Parathyroid adenoma (tissue), 2 donors: ENCODE results near the gene RASSF4.

ENCODE experiments used
- H2AFZ ChIP-seq: fragments of 300-600 bp; sonication (generic); one replicate; pipeline ENCODE4 v1.7.0; 2017; ENCODE audit warnings: antibody characterized with exemption, mild to moderate bottlenecking
- H3K27ac ChIP-seq: fragments of 300-600 bp; sonication (generic); one replicate; pipeline ENCODE4 v1.7.0; 2017
- H3K27me3 ChIP-seq: fragments of 300-600 bp; sonication (generic); one replicate; pipeline ENCODE4 v1.7.0; 2017; ENCODE audit warnings: low read length; ENCODE audit not compliant: control insufficient read depth, insufficient read depth
- H3K36me3 ChIP-seq: fragments of 300-600 bp; sonication (generic); one replicate; pipeline ENCODE4 v1.7.0; 2017; ENCODE audit warnings: low read length; ENCODE audit not compliant: control insufficient read depth, insufficient read depth
- H3K4me1 ChIP-seq: fragments of 300-600 bp; sonication (generic); one replicate; pipeline ENCODE4 v1.7.0; 2017; ENCODE audit warnings: control low read depth
- H3K4me2 ChIP-seq: fragments of 300-600 bp; sonication (generic); one replicate; pipeline ENCODE4 v1.7.0; 2017; ENCODE audit warnings: low read length
- H3K4me3 ChIP-seq: fragments of 300-600 bp; sonication (generic); one replicate; pipeline ENCODE4 v1.7.0; 2017; ENCODE audit warnings: low read depth, low read length
- H3K79me2 ChIP-seq: fragments of 300-600 bp; sonication (generic); one replicate; pipeline ENCODE4 v1.7.0; 2017; ENCODE audit warnings: control low read depth
- H3K9ac ChIP-seq: fragments of 300-600 bp; sonication (generic); one replicate; pipeline ENCODE4 v1.7.0; 2017; ENCODE audit warnings: mild to moderate bottlenecking
- H3K9me3 ChIP-seq: fragments of 300-600 bp; sonication (generic); one replicate; pipeline ENCODE4 v1.7.0; 2017; ENCODE audit warnings: low read length; ENCODE audit not compliant: control insufficient read depth
- CTCF ChIP-seq: fragments of 300-600 bp; sonication (generic); IDR thresholded peaks from one replicate; pipeline ENCODE4 v1.7.0; 2017; ENCODE audit warnings: antibody characterized with exemption, mild to moderate bottlenecking
- donor health status: primary hyperparathyroidism.

The RASSF4 gene

GRCh38 chr10:45015590-45015989 is 56.0 kb downstream of the RASSF4 start:
- no peak overlapping the region for H2AFZ ChIP-seq
- H3K36me3 ChIP-seq = no peaks in the 10 kb centered on the region
- H3K27ac ChIP-seq = no peak overlapping the region
- no peaks in the 10 kb centered on the region for H3K79me2 ChIP-seq
- no peaks in the 10 kb centered on the region for H3K27me3 ChIP-seq
- no peak overlapping the region for H3K4me3 ChIP-seq
- H3K9me3 ChIP-seq = no peaks in the 10 kb centered on the region
- no peak overlapping the region for H3K4me2 ChIP-seq
- H3K9ac ChIP-seq = no peak overlapping the region
- no peaks in the 10 kb centered on the region for H3K4me1 ChIP-seq
- TF ChIP-seq CTCF = no peak

GRCh38 chr10:45023426-45023825 is 63.8 kb downstream of the RASSF4 start:
- no peaks in the 10 kb centered on the region for H3K4me1 ChIP-seq
- H3K4me3 ChIP-seq = no peak overlapping the region

GRCh38 chr10:45034301-45034700 is 74.7 kb downstream of the RASSF4 start:
- no peak for TF ChIP-seq CTCF
- H3K27ac ChIP-seq = no peak overlapping the region
- no peaks in the 10 kb centered on the region for H3K4me1 ChIP-seq
- H3K79me2 ChIP-seq = no peaks in the 10 kb centered on the region
- H3K27me3 ChIP-seq = no peaks in the 10 kb centered on the region
- no peak overlapping the region for H3K4me3 ChIP-seq
- no peaks in the 10 kb centered on the region for H3K36me3 ChIP-seq
- no peak overlapping the region for H2AFZ ChIP-seq
- no peak overlapping the region for H3K9ac ChIP-seq
- H3K4me2 ChIP-seq = no peak overlapping the region
- no peaks in the 10 kb centered on the region for H3K9me3 ChIP-seq

More at GRCh38 chr10:45023426-45023825, 63.8 kb downstream of the RASSF4 start:
- Histone ChIP-seq H3K79me2 (no peaks in the 10 kb centered on the region), H3K27ac (no peak overlapping the region), H3K9ac (no peak overlapping the region), H3K36me3 (no peaks in the 10 kb centered on the region), H3K4me2 (no peak overlapping the region), H3K27me3 (no peaks in the 10 kb centered on the region), H3K9me3 (no peaks in the 10 kb centered on the region), H2AFZ (no peak overlapping the region)
- no peak for TF ChIP-seq CTCF

GRCh38 chr10:45035673-45036072 is 76.1 kb downstream of the RASSF4 start:
- no peak for TF ChIP-seq CTCF
- no peak overlapping the region for H2AFZ ChIP-seq
- H3K4me1 ChIP-seq = no peaks in the 10 kb centered on the region
- no peaks in the 10 kb centered on the region for H3K79me2 ChIP-seq
- no peak overlapping the region for H3K4me3 ChIP-seq
- no peak overlapping the region for H3K9ac ChIP-seq
- H3K9me3 ChIP-seq = no peaks in the 10 kb centered on the region
- no peak overlapping the region for H3K4me2 ChIP-seq
- no peak overlapping the region for H3K27ac ChIP-seq
- H3K36me3 ChIP-seq = no peaks in the 10 kb centered on the region
- no peaks in the 10 kb centered on the region for H3K27me3 ChIP-seq

- no peaks in the 10 kb centered on the region for H3K79me2 ChIP-seq
- no peaks in the 10 kb centered on the region for H3K4me1 ChIP-seq
- H3K4me3 ChIP-seq = no peak overlapping the region
- no peak for TF ChIP-seq CTCF
- no peak overlapping the region for H2AFZ ChIP-seq
- no peaks in the 10 kb centered on the region for H3K36me3 ChIP-seq
- no peak overlapping the region for H3K9ac ChIP-seq
- no peak overlapping the region for H3K27ac ChIP-seq
- no peak overlapping the region for H3K4me2 ChIP-seq
- H3K9me3 ChIP-seq = no peaks in the 10 kb centered on the region
- H3K27me3 ChIP-seq = no peaks in the 10 kb centered on the region
These were observed 81.4 kb downstream of the RASSF4 start for GRCh38 chr10:45040921-45041542.
